Sigmoid colon (tissue), 7 donors: ENCODE data around the gene ZFAND3. TPM values are rescaled to one million over a fixed set of nuclear protein-coding genes. Genes with fewer than 3 reads are reported as not detected.

Experiments
- DNase-seq: peaks from one replicate; pipeline ENCODE4 v3.0.0-alpha.2; 2019
- H3K27ac ChIP-seq, 4 donors: fragments of 200-600 bp; sonication (generic); one replicate each; pipeline ENCODE4 v1.5.1; 2016 to 2019; ENCODE audit warnings: mild to moderate bottlenecking in 1 of 4
- H3K27me3 ChIP-seq, 3 donors: fragments of 200-600 bp; sonication (generic); one replicate each; pipeline ENCODE4 v1.5.1; 2019; ENCODE audit warnings: mild to moderate bottlenecking in 1 of 3
- H3K36me3 ChIP-seq, 4 donors: fragments of 200-600 bp; sonication (generic); one replicate each; pipeline ENCODE4 v1.5.1; 2016 to 2019
- H3K4me1 ChIP-seq, 4 donors: fragments of 200-600 bp; sonication (generic); one replicate each; pipeline ENCODE4 v1.5.1; 2017 to 2019
- H3K4me3 ChIP-seq, 4 donors: fragments of 200-600 bp; sonication (generic); one replicate each; pipeline ENCODE4 v1.5.1; 2017 to 2019; ENCODE audit warnings: mild to moderate bottlenecking in 2 of 4, moderate library complexity in 1 of 4
- H3K9me3 ChIP-seq, 4 donors: fragments of 200-600 bp in 3 of 4; sonication (generic) in 3 of 4; one replicate each; pipeline versions ENCODE4 v1.5.1 to v1.6.1; 2013 to 2019
- EP300 ChIP-seq, 4 donors: sonication (generic); formaldehyde crosslinking; IDR thresholded peaks; one replicate each; pipeline ENCODE4 v1.6.1; 2017; ENCODE audit warnings: antibody characterized with exemption in 4 of 4
- POLR2A ChIP-seq, 2 donors: fragments of 450-650 bp; IDR thresholded peaks; one replicate each; pipeline ENCODE4 v1.6.1; 2016; ENCODE audit warnings: antibody characterized with exemption in 2 of 2, mild to moderate bottlenecking in 2 of 2, moderate library complexity in 2 of 2
- POLR2AphosphoS5 ChIP-seq, 4 donors: sonication (generic); formaldehyde crosslinking; IDR thresholded peaks; one replicate each; pipeline ENCODE4 v1.6.1; 2017; ENCODE audit warnings: antibody characterized with exemption in 4 of 4
- WGBS, 2 donors: extraction: QIAGEN DNeasy Blood & Tissue Kit; methylation state at CpG; one replicate each; pipeline ENCODE4 v1.1.7; 2013; 5-methylcytosine and 5-hydroxymethylcytosine counted together
- intact Hi-C: fragments of 100-400 bp; cut with DNase I; formaldehyde crosslinking; loops from one replicate; pipeline ENCODE4 v1.15.1; 2023
- polyA plus RNA-seq, 3 donors: library from polyadenylated mRNA; stranded (reverse); fragments of 200-250 nt; gene quantifications; one replicate each; pipeline ENCODE4 v1.2.3, GENCODE V29; 2013
- total RNA-seq, 4 donors: library from RNA; depleted of rRNA; stranded (reverse); fragments of >200 nt; gene quantifications; one replicate each; pipeline ENCODE4 v1.1.0, GENCODE V29; 2016
- TF ChIP-seq, protein P1 (sequence below), 4 experiments: fragments of 450-650 bp in 3 of 4; fragments of 200-600 bp in 1 of 4; IDR thresholded peaks; one replicate each; pipeline ENCODE4 v1.5.1; 2016 to 2019; ENCODE audit warnings: antibody characterized with exemption in 4 of 4, mild to moderate bottlenecking in 3 of 4, moderate library complexity in 2 of 4
- donor health status: healthy with polysubstance abuse.
- donor health status: Bipolar disorder and iron deficiency.
- donor health status: healthy.

ZFAND3 gene
- total and polyA plus RNA-seq, 7 donors = 32.4 to 54.8 (median 39.0) TPM

DNA sequence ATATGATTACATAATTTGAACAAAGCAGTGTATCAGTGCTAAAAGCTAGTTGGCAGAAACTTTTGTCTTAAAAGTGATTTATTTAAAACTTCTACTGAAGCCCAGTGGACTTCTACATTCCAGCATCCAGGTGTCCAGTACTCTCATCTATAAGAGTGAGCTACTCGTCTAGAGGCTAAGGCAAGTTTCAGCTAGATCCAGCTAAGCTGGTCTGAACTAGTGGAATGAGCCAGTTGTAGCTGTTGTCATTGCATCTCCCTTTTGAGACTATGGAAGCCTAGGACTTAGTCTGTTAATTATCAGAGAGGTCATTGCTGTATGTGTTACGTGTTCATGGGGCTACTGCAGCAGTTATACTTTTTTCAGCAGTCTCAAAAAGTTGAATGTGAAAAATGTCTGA is 165.1 kb downstream of the ZFAND3 start:
- Histone ChIP-seq H3K9me3 (no peaks in the 10 kb centered on the region), H3K27me3 (no peaks in the 10 kb centered on the region), H3K4me3 (no peak overlapping the region), H3K27ac (no peak overlapping the region), H3K4me1 (peaks cover 0 to 75% (median 57%) of the 10 kb centered on the region in 4 donors), H3K36me3 (no peaks in the 10 kb centered on the region)
- TF ChIP-seq POLR2A (IDR thresholded peaks at IDR 0.05) (no peak), POLR2AphosphoS5 (IDR thresholded peaks at IDR 0.05) (no peak), EP300 (IDR thresholded peaks at IDR 0.05) (no peak)
- TF ChIP-seq, protein P1, sequence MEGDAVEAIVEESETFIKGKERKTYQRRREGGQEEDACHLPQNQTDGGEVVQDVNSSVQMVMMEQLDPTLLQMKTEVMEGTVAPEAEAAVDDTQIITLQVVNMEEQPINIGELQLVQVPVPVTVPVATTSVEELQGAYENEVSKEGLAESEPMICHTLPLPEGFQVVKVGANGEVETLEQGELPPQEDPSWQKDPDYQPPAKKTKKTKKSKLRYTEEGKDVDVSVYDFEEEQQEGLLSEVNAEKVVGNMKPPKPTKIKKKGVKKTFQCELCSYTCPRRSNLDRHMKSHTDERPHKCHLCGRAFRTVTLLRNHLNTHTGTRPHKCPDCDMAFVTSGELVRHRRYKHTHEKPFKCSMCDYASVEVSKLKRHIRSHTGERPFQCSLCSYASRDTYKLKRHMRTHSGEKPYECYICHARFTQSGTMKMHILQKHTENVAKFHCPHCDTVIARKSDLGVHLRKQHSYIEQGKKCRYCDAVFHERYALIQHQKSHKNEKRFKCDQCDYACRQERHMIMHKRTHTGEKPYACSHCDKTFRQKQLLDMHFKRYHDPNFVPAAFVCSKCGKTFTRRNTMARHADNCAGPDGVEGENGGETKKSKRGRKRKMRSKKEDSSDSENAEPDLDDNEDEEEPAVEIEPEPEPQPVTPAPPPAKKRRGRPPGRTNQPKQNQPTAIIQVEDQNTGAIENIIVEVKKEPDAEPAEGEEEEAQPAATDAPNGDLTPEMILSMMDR (IDR thresholded peaks at IDR 0.05) = no peak
- no peak for DNase-seq
- WGBS, 2 donors = 96 to 97% methylated on average over 2 of the region's 2 CpGs
- intact Hi-C loops = no loop called here

GRCh38 chr6:37985355-37985754 is 165.8 kb downstream of the ZFAND3 start:
- Histone ChIP-seq H3K27me3 (no peaks in the 10 kb centered on the region), H3K36me3 (no peaks in the 10 kb centered on the region), H3K4me1 (peaks cover 0 to 75% (median 55%) of the 10 kb centered on the region in 4 donors), H3K27ac (no peak overlapping the region), H3K9me3 (no peaks in the 10 kb centered on the region), H3K4me3 (no peak overlapping the region)
- TF ChIP-seq, protein P1 (IDR thresholded peaks at IDR 0.05) = no peak
- TF ChIP-seq EP300 (IDR thresholded peaks at IDR 0.05) (no peak), POLR2AphosphoS5 (IDR thresholded peaks at IDR 0.05) (no peak), POLR2A (IDR thresholded peaks at IDR 0.05) (no peak)
- intact Hi-C loops = no loop called here
- no peak for DNase-seq
- 81 to 90% methylated on average over 7 of the region's 7 CpGs for WGBS, 2 donors

DNA sequence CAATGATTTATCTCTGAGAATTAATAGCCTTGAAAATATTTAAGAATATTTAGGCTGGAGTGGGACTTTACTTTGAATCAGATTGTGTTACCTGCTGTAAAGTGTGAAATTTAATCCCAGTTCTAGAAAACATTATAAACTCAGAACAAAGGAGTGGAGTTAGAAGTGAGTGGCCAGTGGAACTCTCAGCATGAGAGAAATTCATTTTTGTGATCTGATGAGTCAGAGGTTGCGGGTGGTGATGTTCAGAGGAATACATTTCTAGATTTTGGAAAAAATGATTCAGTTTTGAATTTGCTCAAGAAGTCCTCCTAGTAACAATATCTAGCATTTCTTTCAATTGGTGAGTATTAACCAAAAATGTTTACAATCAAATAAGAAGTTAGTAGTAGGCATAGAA is 167.5 kb downstream of the ZFAND3 start:
- Histone ChIP-seq H3K27me3 (no peaks in the 10 kb centered on the region), H3K4me3 (no peak overlapping the region), H3K36me3 (no peaks in the 10 kb centered on the region), H3K9me3 (no peaks in the 10 kb centered on the region), H3K4me1 (peaks cover 0 to 75% (median 61%) of the 10 kb centered on the region in 4 donors), H3K27ac (no peak overlapping the region)
- 91 to 93% methylated on average over 1 of the region's 1 CpG for WGBS, 2 donors
- no peak for TF ChIP-seq EP300 (IDR thresholded peaks at IDR 0.05)
- no peak for TF ChIP-seq POLR2AphosphoS5 (IDR thresholded peaks at IDR 0.05)
- TF ChIP-seq POLR2A (IDR thresholded peaks at IDR 0.05) = no peak
- TF ChIP-seq, protein P1 (IDR thresholded peaks at IDR 0.05) = no peak
- no peak for DNase-seq
- intact Hi-C loops = no loop called here

GRCh38 chr6:37987559-37987958 is 168.0 kb downstream of the ZFAND3 start:
- no peak for DNase-seq
- Histone ChIP-seq H3K27ac (no peak overlapping the region), H3K27me3 (no peaks in the 10 kb centered on the region), H3K4me1 (peaks cover 0 to 80% (median 64%) of the 10 kb centered on the region in 4 donors), H3K36me3 (no peaks in the 10 kb centered on the region), H3K9me3 (no peaks in the 10 kb centered on the region), H3K4me3 (no peak overlapping the region)
- 95 to 98% methylated on average over 2 of the region's 2 CpGs for WGBS, 2 donors
- intact Hi-C loops = no loop called here
- TF ChIP-seq POLR2A (IDR thresholded peaks at IDR 0.05) = no peak
- TF ChIP-seq EP300 (IDR thresholded peaks at IDR 0.05) = no peak
- TF ChIP-seq, protein P1 (IDR thresholded peaks at IDR 0.05) = no peak

DNA sequence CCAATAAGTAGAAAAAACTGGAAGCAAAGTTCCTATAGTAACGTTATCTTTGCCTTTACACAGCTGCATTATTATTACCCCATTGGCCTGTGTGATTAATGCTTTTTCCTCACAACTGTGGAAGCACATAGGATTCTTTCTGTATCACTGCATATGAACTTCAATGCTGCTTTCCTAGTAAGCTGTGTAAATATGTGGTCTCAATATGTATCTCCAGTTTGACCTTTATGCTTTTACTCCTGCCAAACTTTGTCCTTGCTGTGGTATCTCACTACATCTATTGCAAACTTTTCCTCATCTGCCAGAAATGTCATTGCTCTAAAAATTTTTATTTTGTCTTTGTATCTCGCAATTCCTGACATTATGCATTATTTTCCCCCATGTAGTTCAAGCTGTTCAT is 168.6 kb downstream of the ZFAND3 start:
- no peaks in the 10 kb centered on the region for H3K27me3 ChIP-seq
- no peaks in the 10 kb centered on the region for H3K9me3 ChIP-seq
- peaks cover 0 to 83% (median 63%) of the 10 kb centered on the region in 4 donors for H3K4me1 ChIP-seq
- H3K4me3 ChIP-seq = no peak overlapping the region
- peak overlapping the region in 2 of 4 donors; percentile 3 to 10 for H3K27ac ChIP-seq
- no peak for DNase-seq
- H3K36me3 ChIP-seq = no peaks in the 10 kb centered on the region
- intact Hi-C loops = no loop called here
- no peak for TF ChIP-seq EP300 (IDR thresholded peaks at IDR 0.05)
- TF ChIP-seq POLR2A (IDR thresholded peaks at IDR 0.05) = no peak
- WGBS, 2 donors = 81 to 90% methylated on average over 2 of the region's 2 CpGs
